HG03045 (cell line): Measurements from ENCODE around the gene SLC45A1.
"Not testable (repeated sequence)": the region's sequence is repeated elsewhere in the genome, so short reads cannot be mapped to it uniquely, and the experiment has no call there.

Source experiments
- ATAC-seq: cut with Tn5 transposase; IDR thresholded peaks from one replicate; pipeline ENCODE4 v1.9.1; 2021; ENCODE audit warnings: mild to moderate bottlenecking, moderate library complexity; ENCODE audit not compliant: unreplicated experiment

Gene SLC45A1

DNA sequence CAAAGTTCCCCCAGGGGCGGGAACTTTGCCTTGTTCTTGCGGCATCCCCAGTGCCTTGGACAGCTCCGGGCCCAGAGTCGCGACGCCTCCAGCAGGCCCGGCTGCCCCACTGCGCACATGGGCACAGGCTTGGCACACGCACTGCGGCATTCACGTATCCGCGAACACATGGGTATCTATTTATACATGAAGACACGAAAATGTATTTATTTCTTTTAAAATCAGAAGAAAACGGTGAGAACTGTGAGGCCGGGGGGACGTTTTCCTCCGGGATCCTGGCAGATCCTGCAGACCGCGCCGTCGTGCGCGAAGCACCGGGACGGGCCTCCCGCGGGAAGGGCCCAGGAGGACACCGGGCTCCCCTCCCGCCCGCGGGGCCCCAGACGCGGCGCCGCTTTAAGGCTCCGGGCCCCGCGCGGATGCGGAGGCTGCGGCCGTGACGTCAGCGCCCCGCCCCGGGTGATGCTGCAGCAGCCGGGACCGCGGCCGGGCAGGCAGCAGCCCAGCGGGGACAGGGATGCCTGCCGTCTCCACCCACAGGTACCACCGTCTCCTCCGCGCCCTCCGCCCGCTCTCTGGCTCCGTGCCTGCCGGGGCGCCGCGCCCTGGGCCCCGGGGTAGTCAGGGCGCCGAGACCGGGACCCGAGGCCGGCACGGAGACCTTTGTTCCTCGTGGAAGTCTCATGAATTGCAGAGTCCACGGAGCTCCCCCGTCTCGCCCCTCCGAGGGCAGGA lies at the start of gene SLC45A1:
Gene SLC45A1 (plus strand): TSS at position 468 of the 735 bp plus-strand sequence. CDS start 6,216 bp downstream, outside the sequence.
- no peak for ATAC-seq

DNA sequence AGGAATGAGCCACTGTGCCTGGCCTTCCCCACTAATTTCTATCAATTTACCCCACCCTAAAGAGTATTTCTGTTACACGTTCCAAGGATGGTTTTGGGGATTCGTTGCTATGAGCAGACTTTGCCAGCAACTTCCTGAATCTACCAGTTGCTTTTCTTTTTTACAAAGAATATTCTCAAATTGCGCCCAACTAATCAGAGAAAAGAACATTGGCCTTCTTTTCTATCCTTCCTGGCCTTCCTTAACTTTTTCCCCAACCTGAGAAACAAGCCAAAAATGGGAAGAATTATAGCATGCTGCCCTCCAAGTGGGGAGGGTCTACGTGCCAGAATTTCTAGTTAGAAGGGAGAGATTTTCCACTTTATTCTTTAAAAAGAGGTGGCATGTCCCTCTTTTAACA lies 44.9 kb upstream of the SLC45A1 start:
- ATAC-seq = no peak

DNA sequence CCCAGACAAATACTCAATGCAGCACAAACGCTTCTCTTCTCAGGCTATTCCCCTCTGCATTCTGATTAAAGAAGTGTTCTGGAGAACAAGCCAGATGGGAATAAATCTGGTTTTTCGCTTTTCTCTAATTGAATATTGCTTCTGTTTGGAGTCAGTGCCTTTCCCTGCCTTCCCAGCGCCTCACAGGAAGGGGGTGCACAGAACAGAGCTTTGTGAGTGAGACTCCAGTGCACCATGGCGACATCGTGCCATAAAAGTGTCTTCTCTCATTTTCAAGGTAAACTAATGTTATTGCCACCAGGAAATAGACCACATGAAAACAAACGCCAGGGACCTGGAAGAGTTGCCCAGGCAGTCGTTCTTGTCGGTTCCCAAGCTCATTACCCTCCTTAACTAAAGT lies 43.6 kb upstream of the SLC45A1 start:
- no peak for ATAC-seq

DNA sequence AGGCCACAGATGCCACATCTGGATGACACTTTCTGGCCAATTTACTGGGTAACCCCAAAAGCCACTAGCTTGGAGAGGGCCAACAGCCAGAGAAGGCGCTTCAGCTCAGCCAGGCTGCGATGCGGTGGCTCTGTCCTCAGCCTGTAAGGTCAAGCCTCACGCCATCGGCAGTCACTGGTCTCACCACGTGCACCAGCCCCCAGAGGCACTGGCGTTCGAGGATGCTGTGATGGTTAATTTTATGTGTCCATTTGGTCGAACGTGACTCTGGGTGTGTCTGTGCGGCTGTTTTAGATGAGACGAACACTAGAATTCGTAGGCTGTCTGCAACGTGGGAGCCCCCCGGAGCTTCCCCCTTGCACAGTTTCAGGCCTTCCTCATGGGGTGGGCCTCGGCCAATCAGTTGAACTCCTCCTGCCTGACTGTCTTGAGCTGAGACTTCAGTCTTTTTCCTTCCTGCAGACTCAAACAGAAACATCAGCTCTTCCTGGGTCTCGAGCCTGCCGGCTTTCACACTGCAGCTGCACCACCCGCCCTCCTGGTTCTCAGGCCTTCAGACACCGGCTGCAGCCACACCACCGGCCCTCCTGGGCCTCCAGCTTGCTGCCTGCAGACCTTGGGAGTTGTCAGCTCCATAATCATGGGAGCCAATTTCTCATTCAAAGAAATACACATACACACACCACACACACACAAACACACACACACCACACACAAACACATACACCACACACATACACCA lies 41.6 kb upstream of the SLC45A1 start:
- no peak for ATAC-seq

DNA sequence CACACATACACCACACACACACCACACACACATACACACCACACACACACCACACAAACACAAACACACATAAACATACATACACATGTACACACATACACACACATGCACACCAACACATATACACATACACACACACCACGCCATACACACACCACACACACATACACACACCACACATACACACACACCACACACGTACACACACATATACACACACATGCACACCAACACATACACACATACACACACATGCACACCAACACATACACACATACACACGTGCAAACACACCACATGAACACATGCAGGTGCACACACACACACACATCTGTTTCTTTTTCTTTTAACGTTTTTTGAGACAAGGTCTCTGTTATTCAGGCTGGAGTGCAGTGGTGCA lies 41.0 kb upstream of the SLC45A1 start:
- no peak for ATAC-seq

DNA sequence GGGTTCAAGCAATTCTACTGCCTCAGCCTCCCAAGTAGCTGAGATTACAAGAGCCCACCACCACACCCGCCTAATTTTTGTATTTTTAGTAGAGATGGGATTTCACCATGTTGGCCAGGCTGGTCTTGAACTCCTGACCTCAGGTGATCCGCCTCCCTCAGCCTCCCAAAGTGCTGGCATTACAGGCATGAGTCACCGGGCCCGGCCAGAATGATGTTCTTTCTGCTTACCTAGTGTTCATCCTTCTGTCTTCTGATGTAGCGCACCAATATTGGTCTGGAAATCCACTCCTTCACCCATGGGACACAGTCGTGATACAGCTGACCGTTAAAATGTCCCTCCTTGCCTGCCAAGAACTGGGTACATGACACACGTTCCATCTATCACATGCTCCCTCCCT lies 39.2 kb upstream of the SLC45A1 start:
- ATAC-seq = not testable (repeated sequence)

DNA sequence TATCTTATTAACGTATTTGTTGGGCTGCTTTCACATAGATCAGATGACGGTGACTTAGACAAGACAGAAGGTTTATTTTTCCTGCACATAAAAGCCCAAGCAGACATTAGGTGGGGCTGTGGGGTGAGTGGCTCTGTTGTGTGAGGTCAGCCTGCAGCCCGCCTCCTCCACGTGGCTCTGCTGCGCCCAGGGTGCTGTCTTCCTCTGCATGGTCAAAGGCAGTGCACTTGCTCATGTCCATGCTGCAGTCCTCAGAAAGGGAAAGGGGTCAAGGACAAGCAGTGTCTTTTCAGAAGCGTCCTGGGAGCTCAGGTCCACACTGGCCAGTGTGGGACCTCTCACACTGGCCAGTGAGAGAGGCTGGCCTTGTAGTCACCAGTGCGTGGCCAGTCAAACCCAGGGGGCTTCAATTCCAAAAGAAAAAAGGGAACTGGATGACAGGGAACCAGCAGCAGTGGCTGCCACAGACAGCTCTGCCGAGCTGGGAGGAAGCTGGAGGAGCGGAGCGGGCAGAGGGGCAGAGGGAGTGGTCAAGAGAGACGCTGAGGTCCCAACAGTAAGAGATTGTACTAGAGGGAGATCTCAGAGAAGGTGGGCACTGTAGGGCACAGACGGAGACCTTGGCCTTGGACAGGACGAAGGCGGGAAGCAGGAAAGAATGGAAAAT lies 35.9 kb upstream of the SLC45A1 start:
- ATAC-seq = no peak

DNA sequence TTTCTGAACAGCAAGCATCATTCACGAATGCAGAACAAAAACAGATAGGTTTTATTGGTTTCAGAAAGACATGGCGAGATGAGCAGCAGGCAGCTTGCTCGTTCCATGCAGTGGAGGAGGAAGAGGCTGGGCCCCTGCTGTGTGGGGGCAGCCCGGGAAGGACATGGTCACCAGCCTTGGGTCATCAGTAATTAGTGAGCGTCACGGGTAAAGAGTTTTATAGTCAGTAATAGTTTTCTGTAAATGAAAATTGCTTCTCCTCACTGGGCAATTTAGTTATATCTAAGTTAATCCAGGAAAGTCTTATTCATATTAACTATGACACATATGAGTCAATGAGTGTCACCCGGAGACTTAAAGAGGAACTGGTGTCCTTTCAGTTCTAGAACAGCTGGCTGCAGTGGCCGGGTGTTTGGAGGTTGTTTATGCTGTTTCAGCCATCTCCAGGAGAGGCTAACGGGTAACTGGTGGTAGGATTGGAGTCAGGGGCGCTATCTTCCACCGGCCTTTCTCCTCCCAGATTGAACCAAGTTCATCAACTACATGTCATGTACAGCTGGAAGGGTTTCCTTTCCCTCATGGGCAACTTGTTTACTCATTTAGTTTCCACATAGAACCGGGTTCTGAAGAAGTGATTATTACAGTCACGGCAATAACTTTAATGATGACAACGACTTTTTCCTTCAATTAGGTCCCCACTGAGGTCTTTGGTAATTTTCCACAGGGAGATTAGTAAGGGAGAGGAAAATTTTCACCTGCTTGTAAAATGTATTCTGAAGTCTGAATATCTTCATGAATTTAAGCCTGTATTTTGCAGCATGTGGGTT lies 34.6 kb upstream of the SLC45A1 start:
- peak; percentile 87 for ATAC-seq

DNA sequence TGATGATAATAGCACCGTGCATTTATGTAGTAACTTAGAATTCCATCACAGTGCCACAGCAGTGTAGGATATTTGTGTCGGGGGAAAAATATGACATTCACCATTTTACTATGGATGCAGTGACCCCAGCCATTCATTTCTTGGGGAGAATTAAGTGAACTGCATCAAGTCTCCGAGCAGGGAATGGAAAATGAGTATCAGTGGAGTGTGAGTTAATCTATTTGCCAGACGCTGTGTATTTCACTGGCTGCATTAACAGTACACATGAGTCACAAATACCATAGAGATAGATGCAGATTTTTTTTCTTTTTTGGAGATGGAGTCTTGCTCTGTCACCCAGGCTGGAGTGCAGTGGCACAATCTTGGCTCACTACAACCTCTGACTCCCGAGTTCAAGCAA lies 33.8 kb upstream of the SLC45A1 start:
- no peak for ATAC-seq

DNA sequence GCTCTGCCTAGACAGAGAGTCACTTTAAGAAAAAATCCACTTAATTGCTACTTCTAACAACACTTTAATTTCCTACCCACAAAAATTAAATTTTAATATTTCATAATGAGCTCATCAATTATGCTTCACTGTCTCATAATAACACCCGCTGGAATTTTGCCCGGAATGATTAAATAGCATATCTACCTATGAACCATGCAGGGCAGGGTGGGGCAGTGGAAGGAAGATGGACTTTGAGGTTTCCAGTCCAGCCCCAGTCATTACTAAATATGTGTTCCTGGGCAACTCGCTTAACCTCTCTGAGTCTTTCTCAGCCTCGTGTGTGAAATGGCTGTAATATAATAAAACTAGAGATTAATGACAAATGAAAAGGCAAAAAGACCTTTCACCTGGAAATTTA lies 32.8 kb upstream of the SLC45A1 start:
- ATAC-seq = no peak

DNA sequence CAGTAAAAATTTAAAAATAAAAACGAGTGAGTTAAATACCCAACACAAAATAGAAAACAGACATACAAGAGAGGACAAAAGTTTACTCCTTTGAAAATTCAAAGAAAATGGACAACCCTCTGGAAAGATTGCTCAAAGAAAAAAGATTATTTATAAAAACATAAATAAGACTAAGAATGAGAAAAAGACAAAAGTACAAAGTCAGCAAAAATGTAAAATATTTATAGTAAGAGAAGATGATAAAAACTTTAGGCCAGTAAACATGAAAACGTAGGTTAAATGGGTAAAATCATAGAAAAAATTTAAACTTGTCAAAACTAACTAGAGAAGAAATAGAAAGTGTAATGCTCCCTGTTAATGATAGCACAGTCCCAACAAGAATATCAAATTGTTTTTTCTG lies 31.9 kb upstream of the SLC45A1 start:
- ATAC-seq = no peak

DNA sequence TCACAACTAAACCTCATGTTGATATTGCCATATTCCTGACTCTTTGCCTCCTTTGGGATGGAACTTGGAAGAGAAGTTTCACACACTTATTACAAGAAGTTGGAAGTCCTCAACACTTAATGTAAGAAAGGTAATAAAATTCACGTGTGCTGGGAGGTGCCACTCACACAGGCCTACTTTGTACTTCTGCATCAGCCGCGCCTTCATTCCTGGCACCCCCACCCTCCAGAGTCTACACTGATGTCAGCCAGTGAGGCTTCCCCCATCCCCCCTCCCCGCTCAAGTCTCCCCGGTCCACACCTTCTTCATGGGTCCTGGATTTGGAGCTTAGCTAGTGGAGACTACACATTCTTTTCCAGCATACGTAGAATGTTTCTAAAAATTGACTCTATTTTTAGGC lies 24.8 kb upstream of the SLC45A1 start:
- no peak for ATAC-seq

DNA sequence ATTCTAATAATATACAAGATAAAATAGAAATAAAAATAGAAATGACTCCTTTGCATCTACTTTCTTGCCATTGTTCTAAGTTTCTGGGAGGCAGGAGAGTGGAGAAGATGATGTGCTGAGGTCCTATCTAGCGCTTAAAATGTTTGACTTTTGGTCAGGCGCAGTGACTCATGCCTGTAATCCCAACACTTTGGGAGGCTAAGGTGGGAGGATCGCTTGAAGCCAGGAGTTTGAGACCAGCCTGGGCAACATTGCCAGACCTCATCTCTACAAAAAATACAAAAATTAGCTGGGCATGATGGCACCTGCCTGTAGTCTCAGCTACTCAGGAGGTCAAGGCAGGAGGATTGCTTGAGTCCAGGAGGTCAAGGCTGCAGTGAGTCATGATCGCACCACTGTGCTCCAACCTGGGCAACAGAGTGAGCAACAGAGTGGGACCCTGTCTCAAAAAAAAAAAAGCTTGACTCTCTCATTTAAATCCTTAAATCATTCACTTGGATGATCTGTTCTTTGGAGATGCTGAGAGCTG lies 24.2 kb upstream of the SLC45A1 start:
- ATAC-seq = no peak

DNA sequence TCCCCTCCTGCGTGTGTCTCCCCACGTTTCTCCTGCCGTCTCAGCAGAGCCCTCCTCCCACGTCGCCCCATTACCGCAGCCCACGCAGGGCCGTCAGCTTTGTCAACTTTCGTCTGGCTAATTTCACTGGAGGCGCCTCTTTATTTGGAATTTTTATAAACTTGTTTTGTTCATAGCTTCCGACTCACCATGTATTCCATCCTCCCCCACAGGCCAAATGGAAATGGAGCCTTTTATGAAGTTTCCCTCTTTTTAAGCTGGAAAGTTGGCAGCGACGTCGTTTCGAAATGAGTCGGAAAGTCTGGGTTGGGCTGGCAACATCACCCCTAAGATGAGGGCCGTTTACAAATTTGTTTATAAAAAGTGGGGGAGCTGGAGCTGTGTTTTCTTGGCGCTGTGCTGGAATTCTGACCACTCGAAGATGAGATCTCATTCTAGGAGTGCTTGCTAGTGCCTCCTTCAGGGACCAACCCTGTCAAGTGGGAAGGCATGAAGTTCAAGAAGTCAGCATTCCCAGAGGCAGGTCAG lies 23.7 kb upstream of the SLC45A1 start:
- ATAC-seq = no peak

DNA sequence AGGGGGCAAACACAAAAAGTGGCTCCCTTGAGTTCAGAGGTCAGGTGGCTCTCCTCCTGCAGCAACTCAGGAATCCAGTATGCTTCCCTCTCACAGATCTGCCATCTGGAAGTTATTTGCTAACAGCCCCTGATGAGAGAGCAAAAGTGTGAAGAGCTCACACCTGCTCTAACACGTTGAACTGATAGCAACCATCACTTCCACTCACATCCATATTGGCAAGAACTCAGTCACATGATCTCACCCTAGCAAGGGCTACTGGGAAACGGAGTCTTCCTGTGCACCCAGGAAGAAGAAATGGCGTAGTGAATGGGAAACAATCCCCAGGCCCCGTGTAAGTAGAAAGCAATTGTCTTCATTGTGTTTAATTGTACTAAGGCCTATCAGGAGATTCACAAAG lies 20.7 kb upstream of the SLC45A1 start:
- no peak for ATAC-seq

DNA sequence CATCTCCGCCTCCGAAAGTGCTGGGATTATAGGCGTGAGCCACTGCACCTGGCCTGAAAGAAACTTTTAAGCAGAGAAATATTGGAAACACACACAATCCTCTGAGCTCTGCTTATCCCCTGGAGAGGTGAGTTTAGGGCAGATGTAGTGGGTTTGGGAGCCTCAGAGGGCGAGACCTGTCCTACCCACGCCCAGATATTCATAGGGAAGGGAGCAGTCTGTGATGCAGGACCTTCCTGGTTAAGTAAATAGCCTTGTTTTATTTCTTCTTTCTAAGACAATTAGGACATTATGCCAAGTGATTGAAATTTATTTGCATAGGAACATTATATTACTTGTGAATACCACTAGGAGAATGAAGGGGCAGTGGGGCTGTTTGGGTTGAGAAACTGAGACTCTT lies 18.0 kb upstream of the SLC45A1 start:
- no peak for ATAC-seq

DNA sequence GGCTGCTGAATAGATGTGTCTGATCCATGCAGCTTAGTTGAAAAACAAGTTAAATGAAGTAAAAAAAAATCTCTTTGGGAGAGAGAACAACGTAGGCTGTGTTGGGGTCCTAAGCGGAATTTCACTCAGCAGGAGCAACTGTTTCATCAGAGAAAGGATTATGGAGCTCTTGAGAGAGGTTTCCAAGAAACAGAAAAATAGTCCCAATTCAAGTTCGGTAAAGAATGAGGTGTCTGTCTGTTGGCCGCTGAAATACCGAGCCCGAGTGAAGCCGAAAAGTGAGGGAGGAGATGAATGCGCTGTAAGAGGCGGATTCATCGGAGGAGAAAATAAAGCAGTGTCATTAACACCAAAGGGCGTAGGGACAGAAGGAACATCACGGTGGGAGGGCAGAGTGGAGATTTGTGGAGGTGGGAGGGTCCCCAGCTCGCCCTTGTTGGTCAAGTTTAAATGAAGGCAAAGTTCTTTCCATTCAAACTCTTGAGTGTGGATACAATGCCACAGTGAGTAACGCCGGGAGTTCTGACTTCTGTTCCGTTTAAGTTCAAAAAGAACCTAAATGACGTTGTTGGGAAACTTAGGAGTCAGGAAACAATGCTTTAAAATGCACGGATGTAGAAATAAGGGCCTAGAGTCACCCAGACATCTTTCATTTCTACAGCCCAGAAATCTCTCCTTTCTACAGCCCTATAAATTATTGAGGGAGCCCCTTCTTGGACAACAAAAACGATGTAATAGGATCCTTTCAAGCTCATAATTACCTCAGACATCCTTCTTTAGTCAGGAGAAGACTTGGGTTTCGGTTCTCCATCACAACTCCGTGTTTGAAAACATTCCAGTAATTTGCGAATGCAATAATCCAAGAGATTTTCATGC lies 15.6 kb upstream of the SLC45A1 start:
- ATAC-seq = no peak

DNA sequence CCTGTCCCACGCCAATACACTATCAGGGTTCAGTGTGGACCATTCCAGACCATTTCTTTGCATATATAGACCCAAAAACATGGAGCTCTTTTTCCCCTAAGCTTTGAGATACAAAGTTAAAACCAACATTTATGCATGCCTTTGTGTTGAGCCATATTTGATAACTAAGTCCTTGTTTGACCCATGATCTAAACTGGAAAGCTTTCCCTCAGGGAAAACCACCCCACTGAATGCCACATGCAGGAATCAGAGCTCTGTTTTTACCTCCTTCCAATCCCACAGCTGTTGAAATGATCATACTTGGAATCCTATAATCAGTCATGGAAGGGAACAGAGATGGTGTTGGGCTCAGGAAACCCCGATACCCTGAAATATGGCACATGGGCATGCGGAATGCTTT lies 14.8 kb upstream of the SLC45A1 start:
- no peak for ATAC-seq

DNA sequence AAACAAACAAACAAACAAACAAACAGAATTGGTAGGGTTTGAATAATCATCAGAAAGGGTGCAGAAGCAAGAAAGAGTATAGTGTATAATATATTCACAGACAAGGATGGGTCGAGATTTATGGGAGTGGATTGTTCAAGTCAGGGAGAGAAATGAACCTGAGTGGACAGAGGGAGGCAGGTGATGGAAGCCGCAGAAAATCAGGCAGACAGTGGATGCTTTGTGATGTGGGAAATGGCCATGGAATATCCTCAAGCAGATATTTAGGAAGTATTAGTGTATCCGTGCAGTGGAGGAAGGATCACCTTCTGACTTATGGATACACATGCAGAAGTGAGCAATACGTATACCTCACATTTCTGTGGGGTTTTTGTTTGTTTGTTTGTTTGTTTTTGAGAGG lies 14.0 kb upstream of the SLC45A1 start:
- ATAC-seq = no peak

DNA sequence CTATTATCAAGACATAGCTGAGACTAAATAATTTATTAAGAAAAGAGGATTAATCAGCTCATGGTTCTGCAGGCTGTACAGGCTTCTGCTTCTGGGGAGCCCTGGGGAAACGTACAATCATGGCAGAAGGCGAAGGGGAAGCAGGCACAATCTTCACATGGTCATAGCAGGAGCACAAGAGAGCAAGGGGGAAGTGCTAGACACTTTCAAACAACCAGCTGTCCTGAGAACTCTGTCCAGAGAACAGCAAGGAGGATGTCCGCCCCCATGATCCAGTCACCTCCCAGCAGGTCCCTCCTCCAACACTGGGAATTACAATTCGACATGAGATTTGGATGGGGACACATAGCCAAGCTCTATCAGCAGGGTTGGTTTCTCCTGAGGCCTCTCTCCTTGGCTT lies 10.3 kb upstream of the SLC45A1 start:
- ATAC-seq = no peak
